Adrenal gland (tissue), 5 donors: ENCODE results near the gene TFEB.

Experiments used
- POLR2A ChIP-seq, 2 donors: fragments of 450-650 bp; IDR thresholded peaks; one replicate each; pipeline ENCODE4 v1.6.1; 2017; ENCODE audit warnings: antibody characterized with exemption in 2 of 2, mild to moderate bottlenecking in 2 of 2, moderate library complexity in 1 of 2
- TF ChIP-seq, protein P1 (sequence below), 6 experiments: fragments of 450-650 bp in 4 of 6; fragments of 200-600 bp in 2 of 6; sonication (generic) in 1 of 6; IDR thresholded peaks; 1 replicate in 5 of 6; 2 replicates in 1 of 6; pipeline versions ENCODE4 v1.5.1 to v1.8.0; 2016 to 2021; ENCODE audit warnings: antibody characterized with exemption in 6 of 6, mild to moderate bottlenecking in 2 of 6, moderate library complexity in 1 of 6
- donor health status: DM: no; HTN: no; CAD: no.

DNA sequence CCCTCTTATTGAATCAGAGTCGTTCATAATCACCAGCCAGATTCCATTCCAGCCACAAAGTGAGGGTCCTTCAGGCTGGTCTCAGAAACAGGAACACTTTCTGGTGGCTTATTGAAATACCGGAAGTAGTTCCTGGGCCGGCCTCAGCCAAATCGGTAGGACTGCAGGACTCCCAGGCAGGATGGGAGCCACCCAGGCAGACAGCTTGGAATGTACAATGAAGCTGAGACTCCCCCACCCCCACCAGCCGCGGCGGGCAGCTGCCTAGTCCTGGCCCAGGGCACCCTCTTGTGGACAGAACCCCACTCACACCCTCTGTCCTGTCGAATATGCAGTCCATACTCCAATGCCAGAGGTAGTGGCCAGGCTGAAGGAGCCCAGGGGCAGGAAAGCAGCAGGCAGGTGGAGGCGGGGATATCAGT lies 53.3 kb downstream of the TFEB start:
- no peak for TF ChIP-seq POLR2A (IDR thresholded peaks at IDR 0.05)
- TF ChIP-seq, protein P1, sequence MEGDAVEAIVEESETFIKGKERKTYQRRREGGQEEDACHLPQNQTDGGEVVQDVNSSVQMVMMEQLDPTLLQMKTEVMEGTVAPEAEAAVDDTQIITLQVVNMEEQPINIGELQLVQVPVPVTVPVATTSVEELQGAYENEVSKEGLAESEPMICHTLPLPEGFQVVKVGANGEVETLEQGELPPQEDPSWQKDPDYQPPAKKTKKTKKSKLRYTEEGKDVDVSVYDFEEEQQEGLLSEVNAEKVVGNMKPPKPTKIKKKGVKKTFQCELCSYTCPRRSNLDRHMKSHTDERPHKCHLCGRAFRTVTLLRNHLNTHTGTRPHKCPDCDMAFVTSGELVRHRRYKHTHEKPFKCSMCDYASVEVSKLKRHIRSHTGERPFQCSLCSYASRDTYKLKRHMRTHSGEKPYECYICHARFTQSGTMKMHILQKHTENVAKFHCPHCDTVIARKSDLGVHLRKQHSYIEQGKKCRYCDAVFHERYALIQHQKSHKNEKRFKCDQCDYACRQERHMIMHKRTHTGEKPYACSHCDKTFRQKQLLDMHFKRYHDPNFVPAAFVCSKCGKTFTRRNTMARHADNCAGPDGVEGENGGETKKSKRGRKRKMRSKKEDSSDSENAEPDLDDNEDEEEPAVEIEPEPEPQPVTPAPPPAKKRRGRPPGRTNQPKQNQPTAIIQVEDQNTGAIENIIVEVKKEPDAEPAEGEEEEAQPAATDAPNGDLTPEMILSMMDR (IDR thresholded peaks at IDR 0.05): peak; percentile 78 to 97 (median 92)
